GM12873 (cell line): Measurements from ENCODE around the gene CPVL.

Experiments used
- TF ChIP-seq, protein P1 (sequence below): IDR thresholded peaks from 2 replicates; pipeline ENCODE4 v1.5.1; 2012; ENCODE audit warnings: low read depth, mild to moderate bottlenecking, moderate library complexity, low read length, control low read depth; ENCODE audit not compliant: insufficient read depth; ENCODE audit errors: missing control alignments

The CPVL gene

DNA sequence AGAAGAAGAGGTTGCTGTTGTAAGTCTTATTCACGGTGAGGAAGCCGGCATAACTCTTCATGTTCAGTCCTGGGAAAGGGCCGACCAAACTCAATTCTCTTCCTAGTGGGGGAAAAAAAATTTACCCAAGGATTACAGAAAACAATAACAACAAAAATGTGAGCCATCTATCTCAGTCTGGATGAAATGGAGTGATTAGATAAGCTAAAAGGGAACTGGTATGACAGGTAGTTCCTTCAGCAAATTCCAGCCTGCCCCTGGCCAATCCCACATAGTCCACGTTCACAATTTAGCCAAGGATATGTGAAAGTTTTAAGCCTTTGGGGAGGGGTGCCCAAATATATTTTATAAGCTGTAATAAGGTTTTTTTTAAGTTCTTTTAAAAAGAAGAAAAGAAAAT is 33.6 kb downstream of the CPVL start:
- TF ChIP-seq, protein P1, sequence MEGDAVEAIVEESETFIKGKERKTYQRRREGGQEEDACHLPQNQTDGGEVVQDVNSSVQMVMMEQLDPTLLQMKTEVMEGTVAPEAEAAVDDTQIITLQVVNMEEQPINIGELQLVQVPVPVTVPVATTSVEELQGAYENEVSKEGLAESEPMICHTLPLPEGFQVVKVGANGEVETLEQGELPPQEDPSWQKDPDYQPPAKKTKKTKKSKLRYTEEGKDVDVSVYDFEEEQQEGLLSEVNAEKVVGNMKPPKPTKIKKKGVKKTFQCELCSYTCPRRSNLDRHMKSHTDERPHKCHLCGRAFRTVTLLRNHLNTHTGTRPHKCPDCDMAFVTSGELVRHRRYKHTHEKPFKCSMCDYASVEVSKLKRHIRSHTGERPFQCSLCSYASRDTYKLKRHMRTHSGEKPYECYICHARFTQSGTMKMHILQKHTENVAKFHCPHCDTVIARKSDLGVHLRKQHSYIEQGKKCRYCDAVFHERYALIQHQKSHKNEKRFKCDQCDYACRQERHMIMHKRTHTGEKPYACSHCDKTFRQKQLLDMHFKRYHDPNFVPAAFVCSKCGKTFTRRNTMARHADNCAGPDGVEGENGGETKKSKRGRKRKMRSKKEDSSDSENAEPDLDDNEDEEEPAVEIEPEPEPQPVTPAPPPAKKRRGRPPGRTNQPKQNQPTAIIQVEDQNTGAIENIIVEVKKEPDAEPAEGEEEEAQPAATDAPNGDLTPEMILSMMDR, result no peak

GRCh38 chr7:29109899-29110298 is 36.4 kb downstream of the CPVL start:
- TF ChIP-seq, protein P1, result no peak

GRCh38 chr7:29109358-29109757 is 37.0 kb downstream of the CPVL start:
- TF ChIP-seq, protein P1, result no peak

GRCh38 chr7:29107056-29107455 is 39.3 kb downstream of the CPVL start:
- TF ChIP-seq, protein P1, result no peak

DNA sequence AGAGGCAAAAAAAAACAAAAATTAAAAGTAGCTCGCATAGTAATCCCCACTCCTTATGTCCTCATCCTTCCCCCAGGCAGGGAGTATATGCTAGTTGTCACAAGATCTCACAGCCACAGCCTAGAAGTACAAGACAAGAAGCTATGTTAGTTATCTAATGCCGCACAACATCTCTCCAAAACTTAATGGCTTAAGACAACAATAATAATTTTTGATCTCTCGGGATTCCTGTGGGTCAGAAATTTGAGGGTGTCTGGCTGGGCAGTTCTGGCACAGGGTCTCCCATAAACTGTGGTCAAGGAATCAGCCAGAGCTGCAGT is 39.7 kb downstream of the CPVL start:
- TF ChIP-seq, protein P1, result no peak

DNA sequence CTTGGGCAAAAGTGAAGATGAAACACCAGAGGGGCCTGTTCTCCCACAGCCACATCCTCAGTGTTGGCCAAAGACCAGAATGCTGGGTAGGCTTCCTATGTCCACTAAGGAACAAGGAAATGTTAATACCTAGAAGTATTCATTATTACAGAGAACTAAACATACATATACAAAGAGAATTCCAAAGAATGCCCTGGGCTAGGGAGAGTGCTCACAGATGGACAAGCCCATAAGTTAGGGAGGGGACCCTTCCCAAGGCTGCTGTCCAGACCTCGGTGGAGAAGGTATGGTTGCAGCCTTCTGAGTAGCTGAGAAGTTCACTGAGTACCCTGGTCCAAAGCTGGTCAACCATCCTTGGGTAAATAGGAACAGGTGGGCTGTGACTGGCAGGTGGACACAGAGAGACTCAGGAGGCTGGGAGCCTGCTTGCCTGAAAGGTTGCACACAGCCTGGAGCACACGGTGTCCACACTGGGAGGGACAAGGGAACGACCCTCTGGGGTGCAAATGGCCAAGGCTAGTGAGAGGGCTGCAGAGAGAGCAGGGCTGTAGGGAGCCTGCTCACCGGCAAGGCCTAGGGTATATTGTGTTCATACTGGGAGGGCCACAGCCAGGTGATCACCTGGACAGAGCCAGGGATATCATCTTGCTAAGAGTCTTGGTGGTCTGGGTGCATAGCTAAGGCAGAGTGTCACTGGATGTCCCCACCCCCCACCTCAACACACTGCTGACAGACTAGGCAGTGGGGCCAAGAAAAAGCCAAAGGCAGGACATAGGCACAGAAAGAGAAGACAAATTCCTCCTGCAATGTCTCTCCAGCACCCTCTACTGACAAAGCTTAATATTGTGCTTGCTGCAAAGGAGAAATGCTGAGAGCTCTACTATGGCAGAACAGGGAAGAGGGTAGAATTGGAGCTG is 40.3 kb downstream of the CPVL start:
- TF ChIP-seq, protein P1, result peak; percentile 81

- TF ChIP-seq, protein P1, result no peak
Observed at GRCh38 chr7:29105191-29105590, 41.1 kb downstream of the CPVL start.
